IMR-90 (cell line): ENCODE results near the gene C1orf52. TPM values are rescaled to one million over a fixed set of nuclear protein-coding genes. Genes with fewer than 3 reads are reported as not detected.
A peak's percentile ranks its signal among the peaks of the same experiment; 100 is the strongest.

ENCODE experiments used
- ATAC-seq: fragments of 200-7000 bp; cut with Tn5 transposase; 2 replicates; pipeline ENCODE4 v1.9.1; 2020; ENCODE audit warnings: low read depth, mild to moderate bottlenecking, moderate library complexity
- BruUV-seq: library from RNA; stranded (reverse); fragments of 400-500 nt; replicated peaks from 2 replicates; lab custom pipeline; 2021; lab: Mats Ljungman, UMichigan
- CTCF ChIA-PET: fragments of 300-600 bp; formaldehyde crosslinking; extraction: SDS; loops from one replicate; lab custom pipeline; 2021; ENCODE audit warnings: antibody characterized with exemption; lab: Yijun Ruan, JAX
- POLR2A ChIA-PET: fragments of 300-600 bp; sonication (Branson Sonifier 250); formaldehyde crosslinking; loops from one replicate; lab custom pipeline; 2022; ENCODE audit warnings: antibody characterized with exemption; ENCODE audit not compliant: unreplicated experiment; lab: Charles Lee
- DNase-seq: peaks from one replicate; pipeline ENCODE4 v3.0.0; 2013
- H2AFZ ChIP-seq: replicated peaks from 2 replicates; pipeline ENCODE3; 2013; ENCODE audit warnings: low read length, mild to moderate bottlenecking; ENCODE audit not compliant: poor library complexity
- H2AK5ac ChIP-seq: 2 replicates; pipeline ENCODE4 v1.6.1; 2013; ENCODE audit warnings: low read depth, low read length, inconsistent platforms
- H2AK9ac ChIP-seq: replicated peaks from 2 replicates; pipeline ENCODE3; 2013; ENCODE audit warnings: mild to moderate bottlenecking, low read depth, low read length, moderate library complexity; ENCODE audit not compliant: poor library complexity
- H2BK120ac ChIP-seq: 2 replicates; pipeline ENCODE4 v1.6.1; 2013; ENCODE audit warnings: low read depth, low read length, inconsistent platforms
- H2BK15ac ChIP-seq: 3 replicates; pipeline ENCODE4 v1.6.1; 2013; ENCODE audit warnings: low read depth, low read length, inconsistent platforms
- H2BK20ac ChIP-seq: 2 replicates; pipeline ENCODE4 v1.6.1; 2013; ENCODE audit warnings: low read depth, mild to moderate bottlenecking, inconsistent platforms, low read length, moderate library complexity
- H2BK5ac ChIP-seq: 2 replicates; pipeline ENCODE4 v1.6.1; 2013; ENCODE audit warnings: mild to moderate bottlenecking, low read depth, low read length, inconsistent platforms; ENCODE audit not compliant: poor library complexity, severe bottlenecking
- H3K14ac ChIP-seq: replicated peaks from 2 replicates; pipeline ENCODE4 v1.6.1; 2013; ENCODE audit warnings: low read depth, low read length, inconsistent platforms
- H3K18ac ChIP-seq: 2 replicates; pipeline ENCODE4 v1.6.1; 2013; ENCODE audit warnings: low read depth, low read length, control low read depth
- H3K23ac ChIP-seq: 2 replicates; pipeline ENCODE4 v1.6.1; 2013; ENCODE audit warnings: low read depth, low read length, inconsistent platforms
- H3K27ac ChIP-seq: 2 replicates; pipeline ENCODE4 v1.5.1; 2013; ENCODE audit warnings: mild to moderate bottlenecking, control low read depth, low read length; ENCODE audit not compliant: insufficient read depth
- H3K27me3 ChIP-seq: 2 replicates; pipeline ENCODE4 v1.6.1; 2013; ENCODE audit warnings: low read length; ENCODE audit not compliant: control insufficient read depth, insufficient read depth
- H3K36me3 ChIP-seq: 2 replicates; pipeline ENCODE4 v1.6.1; 2013; ENCODE audit warnings: low read length, mixed read lengths; ENCODE audit not compliant: control insufficient read depth, insufficient read depth
- H3K4ac ChIP-seq: 2 replicates; pipeline ENCODE4 v1.6.1; 2013; ENCODE audit warnings: low read depth, low read length, inconsistent platforms
- H3K4me1 ChIP-seq: 2 replicates; pipeline ENCODE4 v1.6.1; 2013; ENCODE audit warnings: low read length, mixed read lengths; ENCODE audit not compliant: control insufficient read depth, insufficient read depth
- H3K4me2 ChIP-seq: 2 replicates; pipeline ENCODE4 v1.6.1; 2013; ENCODE audit warnings: low read depth, mild to moderate bottlenecking, control low read depth, low read length, moderate library complexity
- H3K4me3 ChIP-seq: 2 replicates; pipeline ENCODE4 v1.5.1; 2013; ENCODE audit warnings: low read depth, mild to moderate bottlenecking, control low read depth, low read length, moderate library complexity; ENCODE audit not compliant: insufficient read depth
- H3K56ac ChIP-seq: 2 replicates; pipeline ENCODE4 v1.6.1; 2013; ENCODE audit warnings: low read length, inconsistent platforms; ENCODE audit not compliant: insufficient read depth; ENCODE audit errors: extremely low read depth
- H3K79me1 ChIP-seq, 2 experiments: 2 replicates each; pipeline ENCODE4 v1.6.1; 2013; ENCODE audit warnings: low read length in 2 of 2, inconsistent platforms in 1 of 2, low read depth in 1 of 2
- H3K9ac ChIP-seq: 2 replicates; pipeline ENCODE4 v1.6.1; 2013; ENCODE audit warnings: low read depth, low read length, control low read depth
- H3K9me1 ChIP-seq: 2 replicates; pipeline ENCODE4 v1.6.1; 2013; ENCODE audit warnings: low read length, inconsistent platforms; ENCODE audit not compliant: insufficient read depth
- H3K9me3 ChIP-seq: 2 replicates; pipeline ENCODE4 v1.6.1; 2013; ENCODE audit warnings: low read length; ENCODE audit not compliant: control insufficient read depth, insufficient read depth
- H4K20me1 ChIP-seq: 2 replicates; pipeline ENCODE4 v1.6.1; 2013; ENCODE audit warnings: low read length, inconsistent platforms; ENCODE audit not compliant: insufficient read depth
- H4K5ac ChIP-seq: 2 replicates; pipeline ENCODE4 v1.6.1; 2013; ENCODE audit warnings: mild to moderate bottlenecking, low read depth, low read length, control low read depth
- H4K8ac ChIP-seq, 2 experiments: 2 replicates each; pipeline ENCODE4 v1.6.1; 2013; ENCODE audit warnings: low read depth in 2 of 2, low read length in 2 of 2, control low read depth in 1 of 2, inconsistent platforms in 1 of 2
- H4K91ac ChIP-seq: 2 replicates; pipeline ENCODE4 v1.6.1; 2013; ENCODE audit warnings: low read depth, low read length, inconsistent platforms; ENCODE audit not compliant: insufficient read depth
- CHD1 ChIP-seq: IDR thresholded peaks from 2 replicates; pipeline ENCODE4 v1.6.1; 2012; ENCODE audit warnings: low read depth, low read length, improper control_type of control experiment
- MAFK ChIP-seq: IDR thresholded peaks from 2 replicates; pipeline ENCODE4 v1.6.1; 2012; ENCODE audit warnings: low read depth, low read length, improper control_type of control experiment
- MAZ ChIP-seq: IDR thresholded peaks from 2 replicates; pipeline ENCODE4 v1.6.1; 2012; ENCODE audit warnings: low read depth, mild to moderate bottlenecking, low read length, improper control_type of control experiment, moderate library complexity, borderline replicate concordance
- MXI1 ChIP-seq: IDR thresholded peaks from 2 replicates; pipeline ENCODE4 v1.6.1; 2012; ENCODE audit warnings: low read depth, mild to moderate bottlenecking, low read length, moderate library complexity, borderline replicate concordance
- POLR2A ChIP-seq: IDR thresholded peaks from 2 replicates; pipeline ENCODE4 v1.6.1; 2012; ENCODE audit warnings: mild to moderate bottlenecking, low read depth, low read length
- SMC3 ChIP-seq: fragments of 150-350 bp; IDR thresholded peaks from 2 replicates; pipeline ENCODE4 v1.6.1; 2016; ENCODE audit warnings: low read depth, mild to moderate bottlenecking, antibody characterized with exemption, low read length, moderate library complexity
- WGBS, 2 experiments: methylation state at CpG; one replicate each; pipeline versions ENCODE4 v1.1.5 to v1.1.7; 2013; ENCODE audit warnings: missing lambda C conversion rate in 2 of 2; ENCODE audit not compliant: insufficient read length in 1 of 2; ENCODE audit errors: extremely low coverage in 2 of 2; 5-methylcytosine and 5-hydroxymethylcytosine counted together
- dilution Hi-C: fragments of 300-500 bp; cut with HindIII; formaldehyde crosslinking; loops from one replicate; pipeline ENCODE4 v1.14.3; 2018; ENCODE audit warnings: low sequenced_read_pairs; ENCODE audit not compliant: unreplicated experiment
- in situ Hi-C: fragments of 300-500 bp; cut with MboI; formaldehyde crosslinking; loops from 3 replicates; pipeline ENCODE4 v1.14.3; 2019; ENCODE audit warnings: low sequenced_read_pairs, inconsistent platforms, mixed read lengths
- intact Hi-C: fragments of 100-400 bp; cut with micrococcal nuclease; formaldehyde crosslinking; loops from 2 replicates; pipeline ENCODE4 v1.10.0; 2022
- polyA plus RNA-seq, 3 experiments: library from polyadenylated mRNA; depleted of rRNA; stranded (reverse); fragments of >200 nt; gene quantifications; 2 replicates each; pipeline ENCODE4 v1.2.3, GENCODE V29; 2012; ENCODE audit warnings: low replicate concordance in 1 of 3
- total RNA-seq: library from RNA; depleted of rRNA; stranded (reverse); fragments of >200 nt; gene quantifications from 2 replicates; pipeline ENCODE4 v1.2.3, GENCODE V29; 2012
- TF ChIP-seq, protein P1 (sequence below): conservative IDR thresholded peaks from 2 replicates; pipeline ENCODE4 v1.5.1; 2012; ENCODE audit warnings: mild to moderate bottlenecking, low read depth, low read length, improper control_type of control experiment
- TF ChIP-seq, protein P2 (sequence below): fragments of 150-350 bp; IDR thresholded peaks from 2 replicates; pipeline ENCODE4 v1.6.1; 2016; ENCODE audit warnings: low read depth, mild to moderate bottlenecking, low read length, moderate library complexity, borderline replicate concordance
- TF ChIP-seq, protein P3 (sequence below): fragments of 150-350 bp; IDR thresholded peaks from 2 replicates; pipeline ENCODE4 v1.6.1; 2017; ENCODE audit warnings: mild to moderate bottlenecking, antibody characterized with exemption, low read length, low read depth

Gene C1orf52
- total and polyA plus RNA-seq, 2 of the 4 experiments (the other 2 are of a cell fraction): 16.3 to 33.5 TPM

DNA sequence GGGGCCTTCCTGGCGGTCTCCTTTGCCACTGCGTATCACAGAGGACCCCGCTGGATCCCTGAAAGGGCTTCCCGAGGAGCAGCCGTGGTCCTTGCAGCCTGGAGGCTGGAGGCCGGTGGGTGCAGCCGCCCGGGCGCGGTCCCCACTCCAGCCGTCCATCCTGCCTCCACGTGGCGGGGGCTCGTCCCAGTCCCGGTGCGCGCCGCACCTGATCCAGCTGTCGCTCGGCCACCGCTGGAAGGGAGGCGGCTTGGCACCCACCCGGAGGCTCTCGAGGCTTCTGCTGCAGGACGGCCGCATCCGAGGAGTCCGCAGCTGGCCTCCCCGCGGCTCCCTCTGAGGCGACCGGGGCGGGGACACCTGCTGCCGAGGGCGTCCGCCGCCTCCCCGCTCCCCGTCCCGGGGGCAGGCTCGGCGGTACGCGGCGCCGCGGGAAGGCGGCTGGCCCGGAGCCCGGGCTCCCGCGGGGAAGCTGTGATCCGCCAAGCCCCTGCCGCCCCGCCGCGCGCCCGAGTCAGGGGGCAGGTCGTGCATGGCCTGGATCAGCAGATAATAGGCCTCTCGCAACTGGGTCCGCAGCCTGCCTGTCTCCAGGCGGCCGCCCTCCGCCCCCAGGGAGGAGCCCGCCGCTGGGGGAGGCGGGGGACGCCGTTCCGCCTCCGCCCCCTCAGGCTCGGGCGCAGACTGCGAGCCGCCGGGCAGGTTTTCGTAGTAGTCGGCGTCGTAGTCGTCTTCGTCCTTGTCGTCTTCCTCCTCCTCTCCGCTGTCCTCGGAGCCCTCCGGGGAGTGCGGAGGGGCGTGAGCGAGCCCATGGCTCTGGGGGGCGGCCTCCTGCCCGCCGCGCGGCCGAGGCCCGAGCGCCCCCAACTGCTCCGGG is 58.8 kb downstream of the C1orf52 start, which contains the start of gene SYDE2:
Gene SYDE2, minus strand, starts transcription at position 554 of the 877 bp plus-strand sequence. Its CDS starts 20 bp downstream, at position 534.
- H3K4ac ChIP-seq: peak within 1 kb of the TSS; percentile 98
- no peaks in the 10 kb centered on the region for H3K36me3 ChIP-seq
- peaks cover 1% of the 10 kb centered on the region for H4K20me1 ChIP-seq
- H3K4me2 ChIP-seq: peak within 1 kb of the TSS; percentile 99
- peak; percentile 58 for DNase-seq
- H2BK20ac ChIP-seq: peak within 1 kb of the TSS; percentile 94
- peak within 1 kb of the TSS; percentile 88 for H3K27ac ChIP-seq
- H2BK15ac ChIP-seq: peak within 1 kb of the TSS; percentile 97; the same call in 2 of the 3 replicates
- peak within 1 kb of the TSS; percentile 98 for H2AK9ac ChIP-seq
- peak within 1 kb of the TSS; percentile 93 for H4K91ac ChIP-seq
- no peaks in the 10 kb centered on the region for H3K9me1 ChIP-seq
- H3K9ac ChIP-seq: peak within 1 kb of the TSS; percentile 99
- peak within 1 kb of the TSS; percentile 86 for H2BK5ac ChIP-seq
- intact Hi-C loops (loop anchor here (1.0 to 2.0 kb wide), 3 partner anchors 54 to 255 kb away; partner anchors contain the start of gene C1orf52), in situ Hi-C loops (no loop called here), dilution Hi-C loops (no loop called here)
- no peaks in the 10 kb centered on the region for H3K9me3 ChIP-seq
- peak within 1 kb of the TSS; percentile 94 for H2AK5ac ChIP-seq
- peak within 1 kb of the TSS; percentile 99 for H3K23ac ChIP-seq
- no peaks in the 10 kb centered on the region for H3K27me3 ChIP-seq
- peak within 1 kb of the TSS; percentile 97 for H2AFZ ChIP-seq
- peak within 1 kb of the TSS; percentile 98 for H3K14ac ChIP-seq
- peak within 1 kb of the TSS; percentile 94 for H2BK120ac ChIP-seq
- H4K8ac ChIP-seq: peak within 1 kb of the TSS; percentile 86 to 92
- peak within 1 kb of the TSS; percentile 73 for H3K4me3 ChIP-seq
- POLR2A ChIA-PET: no interaction called here
- peak; percentile 90 for ATAC-seq
- peaks cover 6 to 17% of the 10 kb centered on the region in 2 experiments for H3K79me1 ChIP-seq
- TSS peak; percentile 34 for BruUV-seq
- peaks cover 6% of the 10 kb centered on the region for H3K4me1 ChIP-seq
- TF ChIP-seq MXI1 (peak; percentile 74; the same call in 1 of the 2 replicates), MAFK (no peak), SMC3 (no peak), POLR2A (peak; percentile 40; the same call in 1 of the 2 replicates), MAZ (peak; percentile 88; the same call in 1 of the 2 replicates), CHD1 (no peak)
- TF ChIP-seq, protein P1, sequence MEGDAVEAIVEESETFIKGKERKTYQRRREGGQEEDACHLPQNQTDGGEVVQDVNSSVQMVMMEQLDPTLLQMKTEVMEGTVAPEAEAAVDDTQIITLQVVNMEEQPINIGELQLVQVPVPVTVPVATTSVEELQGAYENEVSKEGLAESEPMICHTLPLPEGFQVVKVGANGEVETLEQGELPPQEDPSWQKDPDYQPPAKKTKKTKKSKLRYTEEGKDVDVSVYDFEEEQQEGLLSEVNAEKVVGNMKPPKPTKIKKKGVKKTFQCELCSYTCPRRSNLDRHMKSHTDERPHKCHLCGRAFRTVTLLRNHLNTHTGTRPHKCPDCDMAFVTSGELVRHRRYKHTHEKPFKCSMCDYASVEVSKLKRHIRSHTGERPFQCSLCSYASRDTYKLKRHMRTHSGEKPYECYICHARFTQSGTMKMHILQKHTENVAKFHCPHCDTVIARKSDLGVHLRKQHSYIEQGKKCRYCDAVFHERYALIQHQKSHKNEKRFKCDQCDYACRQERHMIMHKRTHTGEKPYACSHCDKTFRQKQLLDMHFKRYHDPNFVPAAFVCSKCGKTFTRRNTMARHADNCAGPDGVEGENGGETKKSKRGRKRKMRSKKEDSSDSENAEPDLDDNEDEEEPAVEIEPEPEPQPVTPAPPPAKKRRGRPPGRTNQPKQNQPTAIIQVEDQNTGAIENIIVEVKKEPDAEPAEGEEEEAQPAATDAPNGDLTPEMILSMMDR: no peak
- TF ChIP-seq, protein P2, sequence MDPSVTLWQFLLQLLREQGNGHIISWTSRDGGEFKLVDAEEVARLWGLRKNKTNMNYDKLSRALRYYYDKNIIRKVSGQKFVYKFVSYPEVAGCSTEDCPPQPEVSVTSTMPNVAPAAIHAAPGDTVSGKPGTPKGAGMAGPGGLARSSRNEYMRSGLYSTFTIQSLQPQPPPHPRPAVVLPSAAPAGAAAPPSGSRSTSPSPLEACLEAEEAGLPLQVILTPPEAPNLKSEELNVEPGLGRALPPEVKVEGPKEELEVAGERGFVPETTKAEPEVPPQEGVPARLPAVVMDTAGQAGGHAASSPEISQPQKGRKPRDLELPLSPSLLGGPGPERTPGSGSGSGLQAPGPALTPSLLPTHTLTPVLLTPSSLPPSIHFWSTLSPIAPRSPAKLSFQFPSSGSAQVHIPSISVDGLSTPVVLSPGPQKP: no peak
- TF ChIP-seq, protein P3, sequence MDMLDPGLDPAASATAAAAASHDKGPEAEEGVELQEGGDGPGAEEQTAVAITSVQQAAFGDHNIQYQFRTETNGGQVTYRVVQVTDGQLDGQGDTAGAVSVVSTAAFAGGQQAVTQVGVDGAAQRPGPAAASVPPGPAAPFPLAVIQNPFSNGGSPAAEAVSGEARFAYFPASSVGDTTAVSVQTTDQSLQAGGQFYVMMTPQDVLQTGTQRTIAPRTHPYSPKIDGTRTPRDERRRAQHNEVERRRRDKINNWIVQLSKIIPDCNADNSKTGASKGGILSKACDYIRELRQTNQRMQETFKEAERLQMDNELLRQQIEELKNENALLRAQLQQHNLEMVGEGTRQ: no peak
- H3K56ac ChIP-seq: peak within 1 kb of the TSS; percentile 95; the same call in 1 of the 2 replicates
- H4K5ac ChIP-seq: peak within 1 kb of the TSS; percentile 98
- WGBS, 2 experiments: 0% methylated on average over 62 of the region's 99 CpGs; no CpG with 5 or more reads in 1 of the 2 experiments
- CTCF ChIA-PET: interaction anchor here (1.4 kb wide), 1 partner anchor 256 kb away, joined by 3 read pairs; no protein-coding TSS in a partner anchor
- H3K18ac ChIP-seq: peak within 1 kb of the TSS; percentile 79
